GM12878 (cell line): Measurements from ENCODE around the gene TSBP1. TPM values are rescaled to one million over a fixed set of nuclear protein-coding genes. Genes with fewer than 3 reads are reported as not detected.

Experiments used
- BMI1 ChIP-seq: fragments of 450-650 bp; IDR thresholded peaks from 2 replicates; pipeline ENCODE4 v1.6.1; 2016; ENCODE audit warnings: mild to moderate bottlenecking, moderate library complexity, borderline replicate concordance
- CBX5 ChIP-seq: sonication (generic); IDR thresholded peaks from 2 replicates; pipeline ENCODE4 v1.6.1; 2016; ENCODE audit warnings: low read depth, moderate library complexity, mild to moderate bottlenecking, inconsistent platforms
- CTCF ChIP-seq, 3 experiments: IDR thresholded peaks in 2 of 3; conservative IDR thresholded peaks in 1 of 3; 2 replicates each; pipeline ENCODE4 v1.5.1; 2011; ENCODE audit warnings: low read depth in 3 of 3, low read length in 3 of 3, mild to moderate bottlenecking in 3 of 3, control low read depth in 2 of 3, moderate library complexity in 2 of 3, inconsistent platforms in 1 of 3, mixed read lengths in 1 of 3; ENCODE audit not compliant: control insufficient read depth in 2 of 3, insufficient read depth in 1 of 3; ENCODE audit errors: extremely low read depth in 1 of 3
- E4F1 ChIP-seq: fragments of 450-650 bp; IDR thresholded peaks from 2 replicates; pipeline ENCODE4 v1.6.1; 2018; ENCODE audit warnings: borderline replicate concordance, mild to moderate bottlenecking; ENCODE audit not compliant: partially characterized antibody
- GABPA ChIP-seq: IDR thresholded peaks from 2 replicates; pipeline ENCODE4 v1.6.1; 2014; ENCODE audit warnings: antibody characterized with exemption, low read depth, mild to moderate bottlenecking, inconsistent platforms
- IKZF1 ChIP-seq: fragments of 450-650 bp; conservative IDR thresholded peaks from 2 replicates; pipeline ENCODE4 v1.6.1; 2017; ENCODE audit warnings: antibody characterized with exemption, mild to moderate bottlenecking
- IKZF2 ChIP-seq, 2 experiments: fragments of 450-650 bp; IDR thresholded peaks; 2 replicates each; pipeline ENCODE4 v1.6.1; 2017; ENCODE audit warnings: mild to moderate bottlenecking in 2 of 2, moderate library complexity in 2 of 2
- MEF2B ChIP-seq: fragments of 450-650 bp; IDR thresholded peaks from 2 replicates; pipeline ENCODE4 v1.6.1; 2018; ENCODE audit warnings: mild to moderate bottlenecking, moderate library complexity; ENCODE audit not compliant: partially characterized antibody, poor library complexity, severe bottlenecking
- RAD51 ChIP-seq: fragments of 450-650 bp; IDR thresholded peaks from 2 replicates; pipeline ENCODE4 v1.6.1; 2016; ENCODE audit warnings: moderate library complexity, mild to moderate bottlenecking, inconsistent platforms
- SKIL ChIP-seq: fragments of 450-650 bp; IDR thresholded peaks from 2 replicates; pipeline ENCODE4 v1.6.1; 2017; ENCODE audit warnings: mild to moderate bottlenecking, low read depth, inconsistent platforms; ENCODE audit not compliant: poor library complexity, severe bottlenecking
- SMAD1 ChIP-seq: fragments of 450-650 bp; IDR thresholded peaks from 2 replicates; pipeline ENCODE4 v1.6.1; 2018; ENCODE audit warnings: mild to moderate bottlenecking, low read depth; ENCODE audit not compliant: partially characterized antibody
- SRF ChIP-seq, 2 experiments: IDR thresholded peaks; 2 replicates each; pipeline ENCODE4 v1.6.1; 2011; ENCODE audit warnings: low read depth in 2 of 2, low read length in 2 of 2, mild to moderate bottlenecking in 1 of 2, moderate library complexity in 1 of 2
- STAT1 ChIP-seq: fragments of 450-650 bp; conservative IDR thresholded peaks from 2 replicates; pipeline ENCODE4 v1.6.1; 2014; ENCODE audit warnings: antibody characterized with exemption, mild to moderate bottlenecking
- USF2 ChIP-seq: IDR thresholded peaks from 2 replicates; pipeline ENCODE4 v1.6.1; 2011; ENCODE audit warnings: low read depth, low read length, improper control_type of control experiment, borderline replicate concordance
- ZNF24 ChIP-seq: fragments of 450-650 bp; IDR thresholded peaks from 2 replicates; pipeline ENCODE4 v1.6.1; 2017; ENCODE audit warnings: antibody characterized with exemption, mild to moderate bottlenecking
- ZNF687 ChIP-seq: fragments of 450-650 bp; IDR thresholded peaks from 2 replicates; pipeline ENCODE4 v1.6.1; 2017; ENCODE audit warnings: mild to moderate bottlenecking, moderate library complexity
- polyA plus RNA-seq, 11 experiments: library from polyadenylated mRNA; depleted of rRNA in 4 of 11; unstranded in 6 of 11; stranded (reverse) in 5 of 11; fragments of >200 nt; fragmentation: Nextera tagmentation in 4 of 11; fragmentation: Illumina TruSeq in 1 of 11; extraction: Ambion mirVana in 4 of 11; extraction: Trizol in 1 of 11; gene quantifications; 1 replicate in 1 of 11; 2 replicates in 10 of 11; pipeline versions ENCODE4 v1.2.1 to v1.2.3, GENCODE V29; 2011 to 2016; ENCODE audit warnings: inconsistent platforms in 2 of 11, missing spikeins in 2 of 11, low read depth in 1 of 11
- total RNA-seq, 4 experiments: library from RNA; depleted of rRNA in 3 of 4; stranded (reverse); fragments of >200 nt in 3 of 4; fragmentation: Illumina TruSeq in 1 of 4; extraction: Trizol in 1 of 4; gene quantifications; 2 replicates each; pipeline versions ENCODE4 v1.2.1 to v1.2.3, GENCODE V29; 2013 to 2021
- TF ChIP-seq, protein P1 (sequence below): IDR thresholded peaks from 2 replicates; pipeline ENCODE4 v1.6.1; 2012; ENCODE audit warnings: low read depth, low read length, improper control_type of control experiment

TSBP1 gene
- total and polyA plus RNA-seq, 10 of the 15 experiments (the other 5 are each of a cell fraction or from before 2014, with no cell fraction given) = not detected

DNA sequence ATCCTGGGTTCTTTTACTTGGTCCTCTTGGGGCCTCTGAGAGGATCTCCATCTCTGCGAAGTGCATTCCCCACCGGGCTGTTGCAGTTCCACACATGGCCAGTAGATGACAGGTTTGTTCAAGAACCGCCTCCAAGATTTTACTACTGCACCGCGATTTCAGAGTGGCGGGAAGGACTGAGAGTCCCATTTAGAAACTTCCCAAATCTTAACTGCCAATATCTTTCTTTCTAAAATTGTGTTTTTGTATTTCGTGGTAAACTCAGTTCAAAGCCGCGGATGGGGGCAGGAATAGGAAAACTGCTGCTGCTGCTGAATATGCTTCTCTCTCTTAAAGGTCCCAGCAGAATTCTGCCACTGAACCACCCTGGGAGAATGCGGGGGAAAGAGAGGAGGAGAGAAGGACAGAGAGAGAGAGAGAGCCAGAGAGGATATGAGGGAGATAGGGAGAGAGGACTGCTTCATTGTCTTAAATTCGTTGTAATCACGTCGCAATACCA lies 43.9 kb upstream of the TSBP1 start (continued):
- peak; percentile 89 to 98 (median 98) for TF ChIP-seq CTCF (IDR thresholded peaks at IDR 0.05 in 2 of 3, conservative IDR thresholded peaks at IDR 0.05 in 1 of 3; ENCODE audit: control insufficient read depth in 2 of 3, extremely low read depth in 1 of 3, insufficient read depth in 1 of 3, low read depth in 3 of 3, low read length in 3 of 3)
- no peak for TF ChIP-seq SMAD1
- no peak for TF ChIP-seq USF2
- TF ChIP-seq GABPA = no peak
- no peak for TF ChIP-seq IKZF1
- no peak for TF ChIP-seq CBX5
- no peak for TF ChIP-seq ZNF687
- no peak for TF ChIP-seq SRF (IDR thresholded peaks at IDR 0.05; ENCODE audit: low read depth in 2 of 2, low read length in 2 of 2)
- TF ChIP-seq SKIL = no peak
- TF ChIP-seq, protein P1, sequence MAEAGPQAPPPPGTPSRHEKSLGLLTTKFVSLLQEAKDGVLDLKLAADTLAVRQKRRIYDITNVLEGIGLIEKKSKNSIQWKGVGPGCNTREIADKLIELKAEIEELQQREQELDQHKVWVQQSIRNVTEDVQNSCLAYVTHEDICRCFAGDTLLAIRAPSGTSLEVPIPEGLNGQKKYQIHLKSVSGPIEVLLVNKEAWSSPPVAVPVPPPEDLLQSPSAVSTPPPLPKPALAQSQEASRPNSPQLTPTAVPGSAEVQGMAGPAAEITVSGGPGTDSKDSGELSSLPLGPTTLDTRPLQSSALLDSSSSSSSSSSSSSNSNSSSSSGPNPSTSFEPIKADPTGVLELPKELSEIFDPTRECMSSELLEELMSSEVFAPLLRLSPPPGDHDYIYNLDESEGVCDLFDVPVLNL = no peak
- no peak for TF ChIP-seq E4F1
- no peak for TF ChIP-seq RAD51
- TF ChIP-seq MEF2B = no peak
- TF ChIP-seq IKZF2 (IDR thresholded peaks at IDR 0.05) = no peak
- 0 out of 2 replicates have a peak, but pooled peaks have one; percentile 32 for TF ChIP-seq ZNF24
- no peak for TF ChIP-seq STAT1
- peak; percentile 95 for TF ChIP-seq BMI1
